Brain pericyte (primary cell): ENCODE measurements around the gene AFTPH.
A peak's percentile ranks its signal among the peaks of the same experiment; 100 is the strongest.

Experiments used
- DNase-seq: peaks from one replicate; pipeline ENCODE4 v3.0.0-alpha.2; 2012; ENCODE audit warnings: low read depth, low spot score

Gene AFTPH

DNA sequence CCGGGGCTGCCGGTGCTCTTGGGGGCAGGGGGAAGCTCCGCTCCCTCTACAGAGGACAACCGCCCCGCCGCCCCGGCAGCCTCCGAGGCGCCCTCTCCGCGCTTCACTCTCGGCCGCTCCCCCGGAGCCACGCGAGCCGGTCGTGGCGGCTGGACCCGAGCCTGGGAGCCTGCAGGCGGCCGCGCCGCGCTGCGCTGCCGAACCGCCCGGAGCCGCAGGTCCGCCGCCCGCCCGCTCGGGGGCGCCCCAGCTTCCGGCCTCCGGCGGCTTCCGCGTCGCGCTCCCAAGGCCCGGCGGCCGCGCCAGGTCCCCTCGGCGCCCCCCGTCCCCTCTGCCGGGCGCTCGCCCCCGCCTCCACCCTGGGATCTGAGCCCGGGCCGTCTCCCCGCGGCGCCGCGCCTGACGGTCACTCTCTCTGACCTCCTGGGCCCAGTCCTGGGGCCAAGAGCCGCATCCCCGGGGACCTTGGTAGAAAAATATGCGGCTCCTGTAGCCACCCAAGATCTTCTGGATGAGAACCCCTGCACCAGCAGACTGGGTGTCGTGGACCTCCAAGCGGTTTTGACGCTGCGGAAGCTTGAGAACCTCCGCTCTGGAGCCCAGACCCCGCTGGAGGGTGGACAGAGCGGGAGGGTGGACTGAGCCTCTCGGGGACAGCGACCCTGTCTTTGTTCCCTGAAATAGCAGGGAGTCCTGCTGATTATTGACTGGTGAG lies 85.3 kb downstream of the AFTPH start:
- DNase-seq, result no peak

DNA sequence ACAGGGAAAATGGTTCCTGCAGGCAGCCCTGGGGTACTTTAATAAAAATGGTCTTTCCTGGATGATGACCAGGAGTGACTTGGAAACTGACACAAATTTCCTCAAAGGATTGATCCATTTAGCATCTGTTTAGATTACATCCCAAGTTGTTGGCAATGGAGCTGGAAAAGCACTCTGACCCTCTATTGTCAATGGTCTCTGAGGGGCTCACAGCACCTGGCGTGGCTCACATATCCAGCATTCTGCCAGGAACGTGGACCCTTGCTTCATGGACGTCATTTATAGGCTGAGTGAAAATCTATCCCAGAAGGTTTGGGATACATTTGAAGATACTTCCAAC lies 85.8 kb downstream of the AFTPH start:
- no peak for DNase-seq

DNA sequence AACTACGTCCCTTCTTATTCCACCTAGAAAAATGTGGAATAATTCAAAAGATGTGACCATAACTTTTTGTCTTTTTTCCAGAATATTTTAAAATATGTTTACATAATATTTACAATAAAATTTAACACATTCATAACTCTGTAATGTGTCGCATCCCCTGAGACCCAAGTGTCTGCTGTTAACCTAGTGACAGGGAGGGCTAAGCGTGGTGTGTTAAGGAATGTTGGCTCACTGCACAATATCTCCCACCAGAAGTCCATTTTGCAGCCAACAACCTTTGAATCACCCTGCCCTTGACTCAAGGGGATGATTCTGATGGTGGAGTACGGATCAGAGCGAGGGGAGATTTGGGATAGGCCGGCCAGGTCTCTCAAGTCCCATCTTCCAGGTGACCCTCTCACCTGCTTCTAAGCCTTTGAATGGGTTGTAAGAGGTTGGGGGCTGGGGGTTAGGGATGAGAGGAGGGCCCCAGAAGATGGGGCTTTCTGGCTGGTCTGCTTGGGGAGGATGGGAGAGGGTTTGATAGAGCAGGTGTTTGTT lies 86.3 kb downstream of the AFTPH start:
- DNase-seq, result no peak

DNA sequence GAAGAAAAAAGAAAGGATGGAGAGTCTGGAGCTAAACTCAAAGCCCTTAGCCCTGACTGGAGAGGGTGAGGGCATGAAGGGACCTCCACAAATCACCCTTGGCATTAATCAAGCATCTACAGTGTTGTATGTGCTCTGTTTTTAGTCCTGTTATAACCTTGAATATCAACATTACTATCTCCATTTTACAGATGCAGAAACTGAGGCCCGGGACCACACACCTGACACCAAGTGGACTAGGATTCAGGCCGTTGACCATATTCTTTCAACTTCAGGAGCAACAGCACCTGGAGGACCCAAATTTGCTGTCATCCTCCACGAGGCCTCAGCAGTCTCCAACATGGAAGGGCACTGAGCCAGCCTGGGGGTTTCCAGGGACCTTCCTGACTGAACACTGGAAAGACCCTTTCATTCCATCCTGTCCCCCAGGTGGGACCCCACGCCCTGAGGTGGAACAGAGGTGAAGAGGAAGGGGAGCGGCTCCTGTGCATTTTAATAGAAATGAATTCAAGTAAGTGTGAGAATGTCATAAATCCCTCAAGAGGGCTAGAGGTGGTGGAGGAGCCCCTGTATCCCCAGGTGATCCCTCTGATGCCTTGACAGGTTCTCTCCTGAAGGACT lies 88.6 kb downstream of the AFTPH start:
- no peak for DNase-seq

DNA sequence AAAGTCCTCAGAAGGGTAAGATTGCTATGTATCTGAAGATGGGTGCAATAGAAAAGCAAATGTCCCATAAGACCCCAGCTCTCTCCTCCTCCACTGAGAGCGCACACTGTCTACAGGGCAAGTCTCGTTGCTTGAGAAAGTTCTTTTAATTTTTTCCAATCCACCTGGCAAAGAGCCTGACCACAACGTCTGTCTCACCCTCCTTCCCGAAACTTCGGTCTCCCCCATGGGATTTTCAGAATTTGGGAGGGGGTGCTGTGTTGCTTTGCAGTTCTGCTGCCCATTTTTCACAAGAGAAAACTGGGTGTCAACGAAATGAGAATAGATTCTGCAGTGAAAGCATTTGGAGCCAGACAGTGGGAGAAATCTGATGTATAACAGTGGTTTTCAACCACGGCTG lies 89.1 kb downstream of the AFTPH start:
- no peak for DNase-seq

DNA sequence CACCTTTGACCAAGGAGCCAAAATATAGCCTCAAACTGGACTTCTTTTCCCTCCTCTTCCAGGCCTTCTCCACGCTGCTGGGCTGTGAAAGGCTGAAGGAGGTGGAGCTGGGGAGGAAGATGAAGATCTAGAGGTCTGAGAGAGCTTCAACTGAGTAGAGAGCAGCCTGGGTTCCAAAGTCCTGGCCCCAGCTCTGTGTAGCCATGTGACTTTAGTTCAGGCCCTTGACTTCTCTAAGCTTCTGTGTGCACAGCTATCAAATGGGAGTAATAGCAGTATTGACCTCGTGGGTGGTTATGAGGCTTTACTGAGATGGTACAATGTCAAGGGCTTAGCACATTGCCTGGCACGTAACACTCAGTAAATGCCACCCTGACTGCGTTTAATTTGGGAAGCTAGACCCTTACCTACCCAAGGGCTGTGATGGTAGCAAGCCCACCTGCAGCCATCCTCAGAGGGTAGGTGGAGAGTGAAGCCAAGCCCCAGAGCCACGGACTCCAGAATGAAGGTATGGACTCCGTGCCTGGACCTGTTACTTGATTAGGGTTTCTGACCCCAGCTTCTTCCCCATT lies 91.2 kb downstream of the AFTPH start:
- no peak for DNase-seq

DNA sequence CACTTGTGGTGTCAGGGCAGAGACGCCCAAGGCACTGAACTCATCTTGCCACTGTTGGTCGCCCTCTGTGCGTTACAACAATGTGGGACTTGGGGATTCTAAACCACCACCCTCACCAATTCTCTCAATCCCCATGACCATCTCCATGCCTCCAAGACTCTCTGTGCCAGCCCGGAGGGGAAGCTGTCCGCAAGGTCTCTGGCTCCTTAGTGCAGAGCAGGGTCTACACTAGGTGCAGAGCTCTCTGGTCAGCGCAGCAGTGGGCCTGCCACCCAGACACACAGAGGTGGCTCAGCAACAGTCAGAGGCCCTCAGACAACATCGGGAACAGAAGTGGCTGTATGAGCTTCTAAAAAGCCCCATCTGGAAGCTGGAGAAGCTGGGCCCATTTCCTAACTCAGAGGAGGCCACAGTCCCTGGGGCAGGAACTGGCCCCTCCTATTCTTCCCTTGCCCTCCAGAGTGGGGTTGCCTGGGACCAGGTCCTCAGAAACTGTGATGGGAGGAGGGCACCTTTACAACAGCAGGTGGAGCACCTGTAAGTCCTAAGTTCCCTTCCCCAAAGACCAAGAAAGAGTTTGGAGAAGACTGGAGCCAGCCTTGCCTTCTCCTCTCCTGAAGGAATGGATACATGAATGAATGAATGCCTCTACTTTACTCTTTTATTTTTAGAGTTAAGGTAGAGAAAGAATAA lies 91.9 kb downstream of the AFTPH start:
- DNase-seq, result no peak

DNA sequence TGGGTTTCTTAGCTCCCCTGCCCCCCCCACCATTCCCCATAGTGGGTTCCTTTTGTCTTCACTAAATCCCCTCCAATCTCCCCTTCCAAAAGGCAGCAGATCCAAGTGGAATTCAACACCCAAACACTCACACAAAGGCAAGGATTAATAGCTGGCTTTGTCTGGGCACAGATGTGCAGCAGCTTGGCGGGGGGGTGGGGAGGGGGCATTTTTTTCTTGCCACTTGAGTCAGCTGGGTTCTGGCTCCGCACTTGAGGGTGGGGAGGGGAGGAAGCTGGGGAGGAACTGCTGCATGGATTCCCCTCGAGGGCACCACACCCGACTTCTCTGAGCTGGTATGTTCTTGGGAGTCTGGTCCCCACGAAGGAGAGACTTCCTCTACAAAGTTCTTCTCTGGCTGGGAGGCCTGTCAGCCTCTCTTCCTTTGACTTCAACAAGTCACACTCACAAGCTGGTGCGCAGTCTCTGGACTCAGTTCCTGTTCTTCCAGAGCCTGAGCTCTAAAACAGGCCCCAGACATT lies 93.6 kb downstream of the AFTPH start:
- DNase-seq, result no peak

DNA sequence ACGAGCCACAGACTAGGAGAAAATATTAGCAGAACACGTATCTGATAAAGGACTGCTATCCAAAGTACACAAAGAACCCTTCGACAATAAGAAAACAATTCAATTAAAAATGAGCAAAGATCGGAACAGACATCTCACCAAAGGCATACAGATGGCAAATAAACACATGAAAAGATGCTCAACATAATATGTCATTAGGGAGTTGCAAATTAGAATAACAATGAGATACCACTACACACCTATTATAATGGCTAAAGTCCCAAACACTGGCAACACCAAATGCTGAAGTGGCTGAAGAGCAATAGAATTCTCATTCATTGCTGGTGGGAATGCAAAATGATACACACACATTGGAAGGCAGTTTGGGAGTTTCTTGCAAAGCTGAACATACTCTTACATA lies 96.5 kb downstream of the AFTPH start:
- DNase-seq, result no peak

DNA sequence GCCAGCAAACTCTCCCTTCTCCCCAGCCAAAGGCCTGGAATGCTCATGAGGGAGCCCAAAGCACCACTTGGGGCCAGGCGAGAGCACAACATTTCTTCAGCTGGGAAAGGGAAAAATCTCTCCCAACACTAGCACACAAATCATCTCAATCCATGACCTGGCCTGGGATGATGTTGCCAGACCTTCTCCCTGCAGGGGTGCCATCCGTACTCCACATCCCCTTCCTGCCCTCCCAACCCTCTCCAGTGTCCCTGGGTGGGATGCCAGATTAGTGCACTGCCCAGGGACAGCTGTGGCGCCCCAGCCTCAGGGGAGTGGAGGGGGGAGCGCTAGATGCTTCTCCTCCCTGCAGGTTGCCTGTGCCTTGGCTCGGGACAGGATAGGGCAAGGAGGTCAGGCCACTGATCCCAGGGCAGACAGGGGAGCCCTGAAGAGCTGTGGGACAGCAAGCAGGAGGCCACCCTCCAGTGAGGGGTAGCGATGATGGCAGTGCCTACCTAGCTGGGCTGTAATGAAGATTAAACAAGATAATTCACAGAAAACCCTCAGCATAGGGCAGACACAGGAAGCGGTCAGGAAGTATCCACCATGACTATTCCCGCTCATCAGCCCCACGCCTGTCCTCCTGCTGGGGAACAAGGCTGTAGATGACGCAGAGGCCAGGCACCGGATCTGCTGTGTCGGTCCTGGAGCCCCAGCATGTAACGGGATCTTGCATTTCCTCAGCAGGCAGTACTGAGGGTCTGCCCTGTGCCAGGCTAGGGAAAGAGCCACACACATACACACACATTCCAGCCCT lies 98.5 kb downstream of the AFTPH start:
- peak; percentile 83 for DNase-seq

DNA sequence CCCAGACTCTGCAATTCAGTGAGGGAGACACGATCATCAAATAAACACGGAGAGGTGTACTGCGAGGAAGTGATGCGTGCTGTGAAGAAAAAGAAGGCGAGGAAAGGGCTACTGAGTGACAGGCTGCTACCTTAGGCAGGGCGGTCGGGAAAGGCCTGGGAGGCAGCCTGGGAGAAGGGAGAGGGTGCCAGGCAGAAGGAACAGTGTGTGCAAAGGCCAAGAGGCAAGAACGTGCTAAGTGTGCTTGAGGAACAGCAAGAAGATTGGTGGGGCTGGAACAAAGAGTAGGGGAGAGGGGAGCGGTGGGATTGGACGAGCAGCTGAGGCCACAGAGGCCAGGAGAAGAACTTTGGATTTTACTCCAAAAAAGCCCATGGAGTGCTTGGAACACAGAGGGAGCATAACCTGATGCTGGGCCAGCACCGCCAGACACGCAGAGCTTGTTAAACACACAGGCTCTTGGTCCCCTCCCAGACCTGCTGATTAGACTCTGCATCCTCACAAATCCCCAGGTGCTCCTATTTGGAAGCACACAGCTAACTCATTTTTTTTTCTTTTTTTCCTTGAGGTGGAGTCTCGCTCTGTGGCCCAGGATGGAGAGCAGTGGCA lies 99.2 kb downstream of the AFTPH start:
- no peak for DNase-seq

DNA sequence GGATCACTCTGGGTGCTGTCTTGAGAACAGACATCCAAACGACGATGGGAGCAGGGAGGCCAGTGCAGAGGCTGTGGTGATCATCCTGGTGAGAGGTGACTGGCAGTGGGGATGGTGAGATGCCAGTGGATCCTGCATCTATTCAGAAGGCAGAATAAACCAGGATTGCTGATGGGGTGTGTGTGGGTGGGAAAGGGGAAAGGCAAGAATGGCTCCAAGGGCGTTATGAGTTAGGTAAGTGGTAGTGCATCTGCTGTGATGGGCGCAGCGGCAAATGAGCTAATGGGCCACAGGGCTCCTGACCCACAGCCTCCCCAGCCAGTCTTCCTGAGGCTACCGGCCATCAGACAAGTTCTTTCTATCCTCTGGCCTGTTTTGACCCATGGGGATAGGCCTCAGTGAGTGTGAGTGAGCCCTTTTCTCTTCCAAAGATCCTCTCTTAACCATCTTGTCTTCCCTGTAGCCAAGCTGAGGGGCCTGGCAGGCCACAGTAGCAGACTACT lies 100.0 kb downstream of the AFTPH start:
- DNase-seq, result no peak

DNA sequence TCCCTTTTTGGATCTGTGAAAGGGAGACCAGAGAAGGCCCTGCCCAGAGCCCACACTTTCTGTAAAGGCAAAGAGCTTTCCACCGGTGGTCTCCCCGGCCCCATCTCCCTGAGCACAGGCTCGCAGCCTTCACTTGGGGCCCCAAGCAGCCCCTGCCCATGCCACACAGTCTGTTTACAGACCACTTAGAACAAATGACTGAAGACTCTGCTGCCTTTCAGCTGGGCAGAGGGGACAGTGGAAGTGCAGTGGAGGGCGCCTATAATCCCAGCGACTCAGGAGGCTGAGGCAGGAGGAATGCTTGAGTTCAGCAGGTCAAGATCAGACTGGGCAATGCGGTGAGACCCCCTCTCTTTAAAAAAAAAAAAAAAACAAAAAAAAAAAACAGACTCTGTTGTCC lies 100.7 kb downstream of the AFTPH start:
- DNase-seq, result no peak

DNA sequence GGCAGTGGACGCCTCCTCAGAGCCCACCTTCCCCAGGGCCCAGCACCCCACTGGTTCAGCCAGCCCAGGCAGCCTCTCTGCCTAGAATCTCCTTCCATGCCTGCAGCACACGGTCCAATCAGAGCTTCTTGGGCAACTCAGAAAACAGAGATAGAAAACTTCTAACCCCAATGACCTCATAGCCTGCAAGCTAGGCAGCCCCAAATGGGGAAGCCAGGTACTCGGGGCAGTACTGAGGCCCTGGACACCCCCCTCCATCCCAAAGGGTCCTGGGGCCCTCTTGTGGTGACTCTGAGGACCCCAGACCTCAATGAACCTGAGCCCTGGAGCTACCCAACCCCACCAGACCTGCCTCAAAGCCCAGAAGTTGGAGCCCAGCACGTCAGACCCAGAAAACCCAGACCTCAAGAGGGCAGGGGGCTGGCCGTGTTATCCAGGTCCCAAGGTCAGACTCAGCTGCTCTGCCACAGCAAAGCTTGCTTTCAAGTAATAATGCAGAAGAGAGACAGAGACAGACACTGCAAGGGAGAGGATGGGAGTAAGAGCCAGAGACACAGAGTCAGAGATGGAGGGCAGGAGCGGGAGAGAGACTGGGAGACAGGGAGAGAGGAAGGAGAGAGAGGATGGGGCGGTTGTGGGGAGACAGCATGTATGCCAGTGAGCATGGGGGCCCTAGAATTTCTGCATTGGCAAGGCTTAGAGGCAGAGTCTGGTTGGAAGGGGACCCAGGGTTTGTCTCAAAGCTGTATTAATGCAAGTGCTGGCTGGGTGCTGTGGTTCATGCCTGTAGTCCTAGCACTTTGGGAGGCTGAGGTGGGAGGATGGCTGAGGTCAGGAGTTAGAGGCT lies 101.4 kb downstream of the AFTPH start:
- no peak for DNase-seq

DNA sequence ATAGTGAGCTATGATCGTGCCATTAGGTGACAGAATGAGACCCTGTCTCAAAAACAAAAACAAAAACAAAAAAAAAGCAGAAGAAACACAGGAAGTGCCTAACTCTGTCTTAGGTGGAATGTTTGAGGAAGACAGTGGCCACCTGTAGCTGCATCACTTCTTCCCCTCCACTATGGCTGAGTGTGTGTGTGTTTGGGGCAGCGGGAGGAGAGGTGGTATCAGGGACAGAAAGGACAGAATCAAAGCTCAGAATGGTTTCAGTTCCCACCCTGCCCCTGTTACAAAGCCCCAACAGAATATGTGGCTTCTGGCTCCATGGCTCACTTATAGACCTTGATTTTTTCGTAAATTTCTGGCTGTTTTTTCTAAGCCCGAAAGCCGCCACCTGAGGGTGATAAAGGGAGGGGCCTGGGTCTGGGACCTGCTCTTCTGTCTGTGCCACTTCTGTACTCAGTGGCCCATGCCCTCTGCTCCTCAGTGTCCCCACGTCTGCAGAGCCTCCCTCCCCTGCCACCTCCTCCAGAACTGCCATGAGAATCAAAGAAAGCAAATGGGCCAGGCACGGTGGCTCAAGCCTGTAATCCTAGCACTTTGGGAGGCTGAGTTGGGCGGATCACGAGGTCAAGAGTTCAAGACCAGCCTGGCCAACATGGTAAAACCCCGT lies 102.2 kb downstream of the AFTPH start:
- DNase-seq, result no peak

DNA sequence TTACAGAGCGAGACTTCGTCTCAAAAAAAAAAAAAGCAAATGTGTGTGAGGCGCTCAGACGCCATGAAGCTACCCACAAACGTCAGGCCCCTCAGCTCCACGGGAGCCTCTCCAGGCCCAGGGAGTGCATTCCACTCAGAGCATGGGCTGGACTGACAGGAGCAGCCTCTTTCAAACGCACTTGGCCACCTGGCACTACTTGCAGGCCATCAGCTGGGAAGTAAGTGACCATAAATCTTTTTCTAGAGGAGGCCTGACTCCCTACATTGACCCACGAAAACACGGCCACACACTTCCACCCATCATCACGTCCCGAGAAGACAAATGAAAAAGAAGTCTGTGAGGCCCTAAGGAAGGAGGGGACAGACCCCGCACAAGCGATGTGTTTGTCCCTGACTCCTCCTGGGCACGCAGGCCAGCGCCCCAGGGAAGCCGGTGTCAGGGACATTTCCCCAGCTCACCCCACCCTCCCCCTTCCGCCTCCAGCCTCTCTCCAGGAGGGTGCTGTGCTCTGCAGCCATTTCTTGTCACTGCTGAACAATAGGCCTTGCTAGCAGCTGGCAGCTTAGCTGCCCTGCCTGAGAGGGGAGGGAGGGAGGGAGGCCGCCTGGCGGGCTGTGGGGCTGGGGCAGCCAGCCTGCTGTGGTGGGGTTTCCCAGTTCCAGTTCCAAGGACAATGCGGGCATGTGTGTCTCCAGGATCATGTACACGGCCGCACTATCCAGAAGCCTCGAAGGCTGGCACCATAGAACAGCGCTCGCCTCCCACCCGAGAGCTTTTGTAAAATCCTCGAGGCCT lies 103.0 kb downstream of the AFTPH start:
- no peak for DNase-seq

DNA sequence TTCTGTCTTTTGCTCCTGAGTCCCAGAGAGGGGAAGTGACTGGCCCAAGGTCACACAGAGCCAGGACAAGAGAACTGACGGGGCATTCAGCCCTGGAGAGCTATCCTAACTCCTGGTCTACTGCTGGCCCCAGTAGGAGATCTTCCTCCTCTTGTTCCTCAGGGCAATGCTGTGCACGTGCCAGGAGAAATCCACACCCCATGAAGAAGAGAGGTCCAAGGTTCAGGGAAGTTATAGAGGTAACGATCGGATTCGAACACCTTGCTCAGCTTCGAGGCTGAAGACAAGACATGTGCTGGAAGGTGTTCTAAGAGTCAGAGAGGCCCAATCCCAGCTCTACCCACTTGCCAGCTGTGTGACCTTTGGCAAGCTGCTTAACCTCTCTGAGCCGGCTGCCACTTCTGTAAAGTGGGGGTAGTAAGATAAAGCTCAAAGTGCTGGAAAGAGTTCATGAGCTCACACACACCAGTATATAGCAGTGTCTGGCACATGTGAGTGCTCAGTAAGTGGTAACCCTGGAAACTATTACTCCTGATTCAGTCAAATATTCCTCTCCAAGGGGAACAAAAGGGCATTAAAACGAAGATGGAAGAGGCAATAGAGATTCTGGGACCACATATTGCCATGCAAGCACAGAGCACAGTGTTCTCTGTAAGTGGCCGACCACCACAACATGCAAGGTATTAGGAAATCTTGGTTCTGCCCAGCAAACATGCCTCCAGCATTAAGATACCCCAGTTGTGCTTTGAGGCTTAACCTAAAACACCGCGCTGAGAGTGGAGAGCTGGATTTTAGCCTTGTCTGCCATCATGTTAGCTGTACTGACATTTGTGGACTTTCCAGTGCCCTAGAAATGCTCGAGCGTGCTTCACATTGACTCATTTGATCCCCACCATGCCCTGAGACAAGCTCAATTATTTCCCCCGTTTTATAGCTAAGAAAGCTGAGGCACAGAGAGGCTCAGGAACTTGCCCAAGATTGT lies 104.0 kb downstream of the AFTPH start:
- DNase-seq, result no peak
